GM18517 (cell line): Measurements from ENCODE around the gene PAPSS2.
A peak's percentile ranks its signal among the peaks of the same experiment; 100 is the strongest.
"Not testable (repeated sequence)": the region's sequence is repeated elsewhere in the genome, so short reads cannot be mapped to it uniquely, and the experiment has no call there.

ENCODE experiments used
- ATAC-seq: cut with Tn5 transposase; IDR thresholded peaks from one replicate; pipeline ENCODE4 v1.9.1; 2021; ENCODE audit warnings: mild to moderate bottlenecking, moderate library complexity; ENCODE audit not compliant: unreplicated experiment

PAPSS2 gene

GRCh38 chr10:87659571-87660483, at the start of gene PAPSS2:
TSS of gene PAPSS2 (plus strand) at chr10:87659878. CDS start at chr10:87659982, 104 bp downstream.
- no peak for ATAC-seq

- not testable (repeated sequence) for ATAC-seq
These were observed 48.3 kb upstream of the PAPSS2 start for GRCh38 chr10:87611341-87611740.

- no peak for ATAC-seq
These were observed 47.6 kb upstream of the PAPSS2 start for GRCh38 chr10:87612115-87612514.

GRCh38 chr10:87613751-87614150, 45.9 kb upstream of the PAPSS2 start:
- ATAC-seq = no peak

- no peak for ATAC-seq
These were observed 43.8 kb upstream of the PAPSS2 start for GRCh38 chr10:87615856-87616255.

- no peak for ATAC-seq
These were observed 42.2 kb upstream of the PAPSS2 start for GRCh38 chr10:87617503-87617902.

- no peak for ATAC-seq
These were observed 40.9 kb upstream of the PAPSS2 start for GRCh38 chr10:87618566-87619423.

- ATAC-seq = no peak
These were observed 40.0 kb upstream of the PAPSS2 start for GRCh38 chr10:87619705-87620104.

- ATAC-seq = not testable (repeated sequence)
These were observed 38.2 kb upstream of the PAPSS2 start for GRCh38 chr10:87621440-87621839.

GRCh38 chr10:87622314-87623004, 37.2 kb upstream of the PAPSS2 start:
- ATAC-seq = no peak

- ATAC-seq = no peak
These were observed 36.5 kb upstream of the PAPSS2 start for GRCh38 chr10:87623191-87623590.

- ATAC-seq = no peak
These were observed 34.0 kb upstream of the PAPSS2 start for GRCh38 chr10:87625661-87626060.

- no peak for ATAC-seq
These were observed 33.2 kb upstream of the PAPSS2 start for GRCh38 chr10:87626422-87626892.

GRCh38 chr10:87630171-87630570, 29.5 kb upstream of the PAPSS2 start:
- ATAC-seq = no peak

GRCh38 chr10:87632454-87632853, 27.2 kb upstream of the PAPSS2 start:
- no peak for ATAC-seq

- no peak for ATAC-seq
These were observed 25.4 kb upstream of the PAPSS2 start for GRCh38 chr10:87634311-87634710.

GRCh38 chr10:87635498-87636312, 24.0 kb upstream of the PAPSS2 start:
- peak; percentile 73 for ATAC-seq

- no peak for ATAC-seq
These were observed 23.3 kb upstream of the PAPSS2 start for GRCh38 chr10:87636313-87636915.

GRCh38 chr10:87639493-87639892, 20.2 kb upstream of the PAPSS2 start:
- ATAC-seq = no peak

GRCh38 chr10:87640043-87640442, 19.6 kb upstream of the PAPSS2 start:
- ATAC-seq = no peak
